ENCODE data around the gene HBD. TPM values are rescaled to one million over a fixed set of nuclear protein-coding genes. Genes with fewer than 3 reads are reported as not detected.

HBD gene
- total RNA-seq, 1 donor from 2014 or later, result not detected

GRCh38 chr11:5241458-5241857 is 7.2 kb upstream of the HBD start:
- no peaks in the 10 kb centered on the region for H3K36me3 Mint-ChIP-seq (ENCODE audit: low read depth)
- H3K9me3 Mint-ChIP-seq, result no peaks in the 10 kb centered on the region
- H3K4me1 Mint-ChIP-seq, result no peaks in the 10 kb centered on the region
- H3K27ac Mint-ChIP-seq (ENCODE audit: unreplicated experiment), result no peak overlapping the region
- DNase-seq (ENCODE audit: low read depth, low spot score), result no peak
- H3K27me3 Mint-ChIP-seq (ENCODE audit: low read depth), result peaks cover 12% of the 10 kb centered on the region
- H3K4me3 Mint-ChIP-seq, result no peak overlapping the region
- TF ChIP-seq CTCF (conservative IDR thresholded peaks at IDR 0.05), result no peak

- H3K9me3 Mint-ChIP-seq, result no peaks in the 10 kb centered on the region
- no peaks in the 10 kb centered on the region for H3K4me1 Mint-ChIP-seq
- H3K27me3 Mint-ChIP-seq (ENCODE audit: low read depth), result peaks cover 16% of the 10 kb centered on the region
- DNase-seq (ENCODE audit: low read depth, low spot score), result no peak
- H3K27ac Mint-ChIP-seq (ENCODE audit: unreplicated experiment), result no peak overlapping the region
- H3K4me3 Mint-ChIP-seq, result no peak overlapping the region
- no peaks in the 10 kb centered on the region for H3K36me3 Mint-ChIP-seq (ENCODE audit: low read depth)
- TF ChIP-seq CTCF (conservative IDR thresholded peaks at IDR 0.05), result no peak
Observed at GRCh38 chr11:5240458-5240857, 6.2 kb upstream of the HBD start.

GRCh38 chr11:5240056-5240455 is 5.8 kb upstream of the HBD start:
- Mint-ChIP-seq H3K27ac (ENCODE audit: unreplicated experiment) (no peak overlapping the region), H3K36me3 (ENCODE audit: low read depth) (no peaks in the 10 kb centered on the region), H3K4me3 (no peak overlapping the region), H3K9me3 (no peaks in the 10 kb centered on the region), H3K27me3 (ENCODE audit: low read depth) (peaks cover 20% of the 10 kb centered on the region), H3K4me1 (no peaks in the 10 kb centered on the region)
- no peak for DNase-seq (ENCODE audit: low read depth, low spot score)
- TF ChIP-seq CTCF (conservative IDR thresholded peaks at IDR 0.05), result no peak

- Mint-ChIP-seq H3K4me1 (no peaks in the 10 kb centered on the region), H3K27ac (ENCODE audit: unreplicated experiment) (no peak overlapping the region)
- no peak for TF ChIP-seq CTCF (conservative IDR thresholded peaks at IDR 0.05)
Observed at GRCh38 chr11:5239046-5239445, 4.8 kb upstream of the HBD start.

GRCh38 chr11:5238486-5238885 is 4.2 kb upstream of the HBD start:
- no peaks in the 10 kb centered on the region for H3K36me3 Mint-ChIP-seq (ENCODE audit: low read depth)
- H3K4me1 Mint-ChIP-seq, result no peaks in the 10 kb centered on the region
- no peak overlapping the region for H3K4me3 Mint-ChIP-seq
- H3K9me3 Mint-ChIP-seq, result no peaks in the 10 kb centered on the region
- H3K27ac Mint-ChIP-seq (ENCODE audit: unreplicated experiment), result no peak overlapping the region
- DNase-seq (ENCODE audit: low read depth, low spot score), result no peak
- H3K27me3 Mint-ChIP-seq (ENCODE audit: low read depth), result peaks cover 20% of the 10 kb centered on the region
- TF ChIP-seq CTCF (conservative IDR thresholded peaks at IDR 0.05), result no peak

More at GRCh38 chr11:5239046-5239445, 4.8 kb upstream of the HBD start:
- H3K9me3 Mint-ChIP-seq, result no peaks in the 10 kb centered on the region
- peaks cover 20% of the 10 kb centered on the region for H3K27me3 Mint-ChIP-seq (ENCODE audit: low read depth)
- H3K4me3 Mint-ChIP-seq, result no peak overlapping the region
- DNase-seq (ENCODE audit: low read depth, low spot score), result no peak
- H3K36me3 Mint-ChIP-seq (ENCODE audit: low read depth), result no peaks in the 10 kb centered on the region

- Mint-ChIP-seq H3K4me1 (no peaks in the 10 kb centered on the region), H3K27ac (ENCODE audit: unreplicated experiment) (no peak overlapping the region)
Observed at GRCh38 chr11:5237420-5237819, 3.1 kb upstream of the HBD start.

More at GRCh38 chr11:5237420-5237819, 3.1 kb upstream of the HBD start:
- no peak for TF ChIP-seq CTCF (conservative IDR thresholded peaks at IDR 0.05)
- H3K36me3 Mint-ChIP-seq (ENCODE audit: low read depth), result no peaks in the 10 kb centered on the region
- peaks cover 20% of the 10 kb centered on the region for H3K27me3 Mint-ChIP-seq (ENCODE audit: low read depth)
- H3K4me3 Mint-ChIP-seq, result no peak overlapping the region
- no peaks in the 10 kb centered on the region for H3K9me3 Mint-ChIP-seq
- DNase-seq (ENCODE audit: low read depth, low spot score), result no peak
